Activated CD8-positive, alpha-beta memory T cell treated with anti-CD3 and anti-CD28 coated beads, Interleukin-2, amount 50 U/mL, for 24 hours (primary cell): Measurements from ENCODE around the gene SUZ12.
A peak's percentile ranks its signal among the peaks of the same experiment; 100 is the strongest.
"Not testable (repeated sequence)": the region's sequence is repeated elsewhere in the genome, so short reads cannot be mapped to it uniquely, and the experiment has no call there.

Experiments used
- DNase-seq: peaks from one replicate; pipeline ENCODE4 v3.0.0-alpha.2; 2020; ENCODE audit errors: extremely low read depth

The SUZ12 gene

DNA sequence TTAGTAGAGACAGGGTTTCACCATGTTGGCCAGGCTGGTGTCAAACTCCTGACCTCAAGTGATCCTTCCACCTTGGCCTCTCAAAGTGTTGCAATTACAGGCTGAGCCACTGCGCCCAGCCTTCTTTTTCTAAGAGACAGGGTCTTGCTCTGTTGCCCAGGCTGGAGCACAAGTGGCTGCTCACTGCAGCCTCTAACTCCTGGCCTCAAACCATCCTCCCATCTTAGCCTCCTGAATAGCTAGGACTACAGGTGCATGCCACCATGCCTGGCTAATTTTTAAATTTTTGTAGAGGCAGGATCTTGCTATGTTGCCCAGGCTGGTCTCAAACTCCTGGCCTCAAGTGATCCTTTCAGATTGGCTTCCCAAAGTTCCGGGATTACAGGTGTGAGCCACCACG is 15.1 kb downstream of the SUZ12 start:
- not testable (repeated sequence) for DNase-seq

DNA sequence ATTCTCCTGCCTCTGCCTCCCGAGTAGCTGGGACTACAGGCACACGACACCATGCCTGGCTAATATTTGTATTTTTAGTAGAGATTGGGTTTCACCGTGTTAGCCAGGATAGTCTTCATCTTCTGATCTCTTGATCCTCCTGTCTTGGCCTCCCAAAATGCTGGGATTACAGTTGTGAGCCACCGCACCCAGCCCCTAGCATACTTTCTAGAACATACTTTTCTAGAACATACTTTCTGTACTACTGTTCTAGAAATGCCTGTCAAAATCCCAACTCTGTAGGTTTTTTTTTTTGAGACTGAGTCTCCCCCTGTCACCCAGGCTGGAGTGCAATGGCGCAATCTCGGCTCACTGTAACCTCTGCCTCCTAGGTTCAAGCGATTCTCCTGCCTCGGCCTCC is 27.3 kb downstream of the SUZ12 start:
- not testable (repeated sequence) for DNase-seq

DNA sequence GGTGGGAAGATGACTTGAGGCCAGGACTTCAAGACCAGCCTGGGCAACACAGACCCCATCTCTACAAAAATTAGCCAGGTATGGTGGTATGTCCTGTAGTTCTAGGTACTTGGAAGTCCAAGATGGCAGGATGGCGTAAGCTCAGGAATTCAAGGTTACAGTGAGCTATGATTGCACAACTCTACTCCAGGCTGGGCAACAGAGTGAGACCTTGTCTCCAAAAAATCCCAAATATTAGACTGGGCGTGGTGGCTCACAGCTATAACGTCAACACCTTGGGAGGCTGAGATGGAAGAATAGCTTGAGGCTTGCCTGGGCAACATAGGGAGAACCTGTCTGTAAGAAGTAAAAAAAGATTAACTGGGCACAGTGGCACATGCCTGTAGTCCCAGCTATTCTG is 30.8 kb downstream of the SUZ12 start:
- no peak for DNase-seq

DNA sequence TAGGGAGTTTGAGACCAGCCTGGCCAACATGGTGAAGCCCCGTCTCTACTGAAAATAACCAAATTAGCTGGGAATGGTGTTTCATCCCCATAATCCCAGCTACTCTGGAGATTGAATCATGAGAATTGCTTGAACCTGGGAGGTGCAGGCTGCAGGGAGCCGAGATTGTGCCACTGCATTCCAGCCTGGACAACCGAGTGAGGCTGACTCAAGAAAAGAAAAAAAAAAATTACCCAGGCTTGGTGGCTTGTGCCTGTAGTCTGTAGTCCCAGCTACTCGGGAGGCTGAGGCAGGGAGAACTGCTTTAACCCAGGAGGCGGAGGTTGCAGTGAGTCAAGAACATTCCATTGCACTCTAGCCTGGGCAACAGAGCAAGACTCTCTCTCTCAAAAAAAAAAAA is 33.6 kb downstream of the SUZ12 start:
- not testable (repeated sequence) for DNase-seq

DNA sequence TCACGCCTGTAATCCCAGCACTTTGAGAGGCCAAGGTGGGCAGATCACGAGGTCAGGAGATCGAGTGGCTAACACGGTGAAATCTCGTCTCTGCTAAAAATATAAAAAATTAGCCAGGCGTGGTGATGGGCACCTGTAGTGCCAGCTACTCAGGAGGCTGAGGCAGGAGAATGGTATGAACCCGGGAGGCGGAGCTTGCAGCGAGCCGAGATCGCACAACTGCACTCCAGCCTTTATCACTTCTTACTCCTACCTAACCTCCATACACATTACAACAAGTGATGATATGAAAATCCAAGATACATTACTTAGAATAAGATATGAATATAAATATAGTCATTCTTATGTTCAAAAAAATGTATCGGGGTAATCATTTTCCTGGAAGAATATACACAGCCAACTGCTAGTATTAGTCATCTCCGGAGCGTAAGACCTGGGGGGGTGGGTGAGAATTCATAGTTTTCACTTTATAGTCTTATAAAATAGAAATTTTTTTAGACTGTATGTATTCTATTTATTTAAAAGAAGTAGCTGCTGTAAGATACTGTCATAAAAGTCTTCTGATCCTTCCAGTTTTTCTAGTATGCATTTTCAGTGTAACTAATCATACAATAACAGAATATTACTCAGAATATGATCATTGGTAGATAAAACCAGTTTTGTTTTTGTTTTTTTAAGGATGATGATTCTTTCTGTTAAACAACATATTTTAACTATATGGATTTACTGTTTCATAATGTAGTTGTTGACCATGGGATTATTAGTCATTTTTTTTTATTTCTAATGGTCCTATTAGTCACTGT is 37.7 kb downstream of the SUZ12 start:
- DNase-seq, result not testable (repeated sequence)

DNA sequence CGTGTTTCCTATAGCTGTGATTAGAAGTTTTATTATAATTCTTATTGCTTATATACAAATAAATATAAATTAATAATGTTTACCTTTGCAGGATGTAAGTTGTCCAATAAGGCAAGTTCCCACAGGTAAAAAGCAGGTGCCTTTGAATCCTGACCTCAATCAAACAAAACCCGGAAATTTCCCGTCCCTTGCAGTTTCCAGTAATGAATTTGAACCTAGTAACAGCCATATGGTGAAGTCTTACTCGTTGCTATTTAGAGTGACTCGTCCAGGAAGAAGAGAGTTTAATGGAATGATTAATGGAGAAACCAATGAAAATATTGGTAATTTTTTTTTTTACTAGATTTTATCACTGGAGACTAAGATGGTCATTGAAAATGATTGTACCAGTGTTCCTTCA is 38.6 kb downstream of the SUZ12 start:
- not testable (repeated sequence) for DNase-seq

DNA sequence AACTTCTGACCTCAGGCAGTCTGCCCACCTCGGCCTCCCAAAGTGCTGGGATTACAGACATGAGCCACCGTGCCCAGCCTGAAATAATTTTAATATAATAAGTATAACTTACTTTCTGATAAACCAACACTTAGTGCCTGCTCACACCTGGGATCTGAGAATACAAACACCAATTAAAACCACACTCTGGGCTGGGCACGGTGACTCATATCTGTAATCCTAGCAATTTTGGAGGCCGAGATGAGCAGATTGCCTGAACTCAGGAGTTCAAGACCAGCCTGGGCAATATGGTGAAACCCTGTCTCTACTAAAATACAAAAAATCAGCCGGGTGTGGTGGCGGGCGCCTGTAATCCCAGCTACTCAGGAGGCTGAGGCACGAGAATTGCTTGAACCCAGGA is 55.0 kb downstream of the SUZ12 start:
- DNase-seq, result not testable (repeated sequence)

DNA sequence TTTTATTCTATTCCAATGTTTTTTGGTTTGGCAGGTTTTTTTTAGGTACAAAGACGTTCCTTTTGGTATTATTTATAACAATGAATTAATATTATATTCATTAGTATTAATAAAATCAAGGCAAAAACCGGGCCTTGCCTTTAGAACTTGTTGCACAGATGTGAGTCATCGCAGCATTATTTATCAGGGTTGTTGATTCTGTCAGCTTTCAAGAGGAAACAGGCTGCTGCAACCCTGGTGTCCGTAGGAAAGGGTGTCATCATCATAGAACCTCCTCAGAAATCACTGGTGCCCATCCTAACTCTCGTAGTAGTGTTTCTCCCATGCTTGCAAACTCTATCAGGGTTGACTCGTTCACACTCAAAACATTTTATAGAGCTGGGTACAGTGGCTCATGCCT is 60.2 kb downstream of the SUZ12 start:
- DNase-seq, result no peak

DNA sequence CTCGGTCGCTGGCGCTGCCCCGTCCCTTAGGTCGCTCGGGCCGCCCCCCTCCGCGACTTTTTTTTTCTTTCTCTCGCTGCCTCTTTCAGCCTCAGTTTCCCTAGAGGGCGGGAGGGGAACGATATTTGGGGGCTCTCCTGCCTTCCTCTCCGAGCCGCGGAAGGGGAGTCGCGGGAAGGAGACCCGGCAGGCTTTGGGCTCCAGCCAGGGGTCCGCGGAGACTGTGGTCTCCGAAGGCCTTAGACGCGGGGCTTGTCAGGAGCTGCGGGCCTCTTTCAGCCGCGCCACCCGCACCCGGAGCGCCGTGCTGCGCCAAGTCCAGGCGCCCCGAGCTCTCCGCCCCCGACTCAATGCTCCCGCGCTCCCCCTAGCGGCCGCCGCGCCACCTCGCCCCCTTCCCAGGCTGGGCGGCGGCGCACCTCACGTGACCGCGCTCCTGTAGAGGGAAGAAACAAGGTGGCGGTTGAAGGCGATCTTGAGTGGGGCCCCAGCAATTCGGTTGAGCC is 70.2 kb downstream of the SUZ12 start, which contains the start of gene LRRC37B:
LRRC37B (plus strand) TSS at position 427 of the 506 bp plus-strand sequence. CDS start 14,010 bp downstream, outside the sequence.
- peak; percentile 59 for DNase-seq

DNA sequence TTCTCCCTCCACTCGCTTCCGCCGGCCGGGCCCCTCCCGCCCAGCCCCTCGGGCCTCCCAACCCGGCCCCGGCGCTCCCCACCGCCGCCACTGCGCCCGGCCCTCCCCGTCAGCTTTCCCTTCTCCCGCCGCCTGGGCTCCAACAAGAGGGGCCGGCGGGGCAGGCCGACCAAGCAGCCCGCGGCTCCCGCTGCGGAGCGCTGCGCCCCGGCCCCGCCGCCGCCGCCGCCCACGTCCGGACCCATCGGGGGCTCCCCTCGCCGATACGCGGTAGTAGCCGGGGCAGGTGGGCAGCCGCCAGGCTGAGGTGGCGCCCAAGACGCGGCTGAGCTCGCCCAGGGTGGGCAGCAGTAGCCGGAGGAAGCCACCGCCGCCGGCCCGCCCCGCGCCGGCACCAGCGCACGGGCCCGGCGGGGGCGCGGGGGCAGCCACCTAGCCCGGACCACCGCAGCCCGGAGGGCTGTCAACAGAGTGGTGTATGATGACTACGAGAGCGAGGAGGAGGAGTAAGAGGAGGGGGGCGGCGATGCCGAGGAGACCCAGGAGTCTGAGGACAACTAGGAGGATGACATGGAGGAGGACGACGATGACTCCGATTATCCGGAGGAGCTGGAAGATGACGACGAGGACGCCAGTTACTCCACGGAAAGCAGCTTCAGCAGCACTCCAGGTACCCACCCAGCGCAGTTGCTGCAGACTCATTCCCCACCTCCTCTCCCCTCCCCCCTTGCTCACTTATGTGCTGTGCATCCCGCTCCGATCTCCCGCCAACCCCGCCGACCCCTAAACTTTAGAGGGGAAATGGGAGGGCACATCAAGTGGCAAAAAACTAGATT is 70.9 kb downstream of the SUZ12 start:
- no peak for DNase-seq

DNA sequence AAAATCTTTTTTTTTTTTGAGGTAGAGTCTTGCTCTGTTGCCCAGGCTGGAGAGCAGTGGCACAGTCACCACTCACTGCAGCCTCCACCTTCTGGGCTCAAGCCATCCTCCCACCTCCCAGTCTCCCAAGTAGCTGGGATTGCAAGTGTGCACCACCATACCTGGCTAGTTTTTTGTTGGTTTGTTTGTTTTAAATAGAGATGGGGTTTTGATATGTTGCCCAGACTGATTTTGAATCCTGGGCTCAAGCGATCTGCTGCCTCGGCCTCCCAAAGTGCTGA is 72.4 kb downstream of the SUZ12 start:
- no peak for DNase-seq

DNA sequence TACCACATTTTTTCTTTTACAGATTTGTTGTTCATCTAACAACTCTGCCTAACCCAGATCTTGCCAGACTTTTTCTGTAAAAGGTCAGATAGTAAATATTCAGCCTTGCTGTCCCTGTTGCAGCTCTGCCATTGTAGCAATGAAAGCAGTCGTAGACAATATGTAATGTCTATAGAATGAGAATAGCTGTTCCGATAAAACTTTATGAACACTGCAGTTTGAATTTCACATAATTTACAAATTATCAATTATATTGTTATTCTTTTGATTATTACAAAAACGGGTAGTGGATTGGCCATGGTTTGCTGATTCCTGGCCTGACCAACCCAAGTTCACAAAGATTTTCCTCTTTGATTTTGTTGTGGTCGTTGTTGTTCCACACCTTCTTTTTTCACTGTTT is 73.3 kb downstream of the SUZ12 start:
- DNase-seq, result no peak

DNA sequence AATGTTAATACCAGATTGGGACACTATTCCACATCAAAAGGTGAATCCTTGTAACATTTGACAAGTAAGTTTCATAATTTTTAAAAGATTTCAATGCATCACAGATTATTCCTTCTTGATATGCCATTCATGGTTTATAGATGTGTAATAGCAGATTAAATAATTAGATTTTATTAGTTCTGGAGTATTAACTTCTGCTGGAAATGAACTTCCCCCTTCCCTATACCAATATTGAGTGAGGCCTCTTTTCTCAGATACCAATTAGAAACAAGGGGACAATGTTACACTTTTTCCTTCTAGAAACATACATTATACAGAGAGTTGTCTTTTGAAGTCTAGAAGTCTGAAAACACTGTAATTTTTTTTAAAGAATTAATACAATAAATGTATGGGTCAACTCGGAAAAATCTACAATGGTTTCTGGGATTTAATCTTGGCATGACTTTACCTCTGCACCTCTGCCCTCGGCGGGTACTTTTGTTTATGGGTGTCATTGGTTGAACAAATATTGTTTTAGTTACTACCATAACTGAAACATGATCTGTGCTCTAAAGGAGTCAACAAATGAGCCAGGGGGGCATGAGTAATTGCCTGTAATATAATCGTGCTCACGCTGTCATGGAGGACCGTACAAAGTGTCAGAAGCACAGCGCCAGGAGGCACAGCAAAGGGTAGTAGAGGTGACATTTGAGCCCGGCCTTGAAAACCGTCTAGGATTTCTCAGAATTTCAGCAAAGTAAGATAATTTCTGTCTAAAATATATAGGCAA is 78.6 kb downstream of the SUZ12 start:
- DNase-seq, result no peak

DNA sequence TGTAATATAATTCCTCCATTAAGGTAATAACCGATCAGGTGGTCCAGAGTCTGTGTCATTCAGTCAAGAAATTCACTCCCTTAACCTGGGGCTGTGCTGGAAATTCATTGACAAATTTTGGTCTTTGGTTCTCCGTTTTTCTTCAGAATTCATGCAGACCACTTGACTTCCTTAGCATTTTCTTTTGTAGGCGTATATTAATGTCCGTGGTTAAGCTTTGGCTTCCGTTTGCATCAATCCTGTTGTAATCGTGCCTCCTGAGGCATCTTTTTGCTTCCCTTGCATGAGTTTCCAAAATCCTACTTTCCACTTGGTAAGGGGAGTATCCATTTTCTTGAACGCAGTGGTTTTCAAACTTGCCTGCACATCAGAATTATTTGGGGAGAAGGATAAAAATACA is 79.4 kb downstream of the SUZ12 start:
- no peak for DNase-seq

DNA sequence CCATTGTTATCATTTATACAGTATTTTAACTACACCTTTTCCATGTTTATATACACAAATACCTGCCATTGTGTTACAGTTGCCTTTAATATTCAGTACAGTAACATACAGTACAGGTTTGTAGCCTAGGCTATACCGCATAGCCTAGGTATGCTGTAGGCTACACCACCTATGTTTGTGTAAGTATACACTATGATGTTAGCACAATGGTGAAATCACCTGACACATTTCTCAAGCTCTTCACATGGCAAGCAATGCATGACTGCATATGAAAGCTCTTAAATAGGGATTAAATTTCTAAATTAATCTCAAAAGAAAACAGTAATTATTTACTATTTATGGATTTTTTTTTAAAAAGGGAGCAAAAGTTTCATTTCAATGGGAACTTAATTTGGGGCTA is 82.4 kb downstream of the SUZ12 start:
- DNase-seq, result no peak

DNA sequence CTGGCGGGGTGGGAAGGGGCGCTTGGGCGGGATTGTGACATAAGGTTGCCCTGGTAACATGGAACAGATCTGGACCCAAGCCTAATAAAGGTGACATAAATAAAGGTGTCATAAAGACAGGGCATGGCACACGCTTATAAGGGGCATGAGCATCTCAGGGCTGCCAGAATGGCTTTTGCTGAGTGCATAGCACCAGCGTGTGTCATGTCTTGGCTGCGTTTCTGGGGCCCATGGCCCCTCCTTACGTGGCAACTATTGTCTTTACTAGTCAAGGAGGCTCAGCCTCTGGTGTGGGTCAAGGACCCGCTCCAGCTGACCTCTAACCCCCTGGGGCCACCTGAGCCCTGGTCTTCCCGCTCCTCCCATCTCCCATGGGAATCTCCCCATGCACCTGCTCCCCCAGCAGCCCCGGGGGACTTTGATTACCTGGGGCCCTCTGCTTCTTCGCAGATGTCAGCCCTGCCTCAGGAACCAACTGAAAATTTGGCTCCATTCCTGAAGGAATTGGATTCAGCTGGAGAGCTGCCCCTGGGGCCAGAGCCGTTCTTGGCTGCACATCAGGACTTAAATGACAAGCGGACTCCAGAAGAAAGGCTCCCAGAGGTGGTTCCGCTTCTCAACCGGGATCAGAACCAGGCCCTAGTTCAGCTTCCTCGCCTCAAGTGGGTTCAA is 84.3 kb downstream of the SUZ12 start:
- no peak for DNase-seq

DNA sequence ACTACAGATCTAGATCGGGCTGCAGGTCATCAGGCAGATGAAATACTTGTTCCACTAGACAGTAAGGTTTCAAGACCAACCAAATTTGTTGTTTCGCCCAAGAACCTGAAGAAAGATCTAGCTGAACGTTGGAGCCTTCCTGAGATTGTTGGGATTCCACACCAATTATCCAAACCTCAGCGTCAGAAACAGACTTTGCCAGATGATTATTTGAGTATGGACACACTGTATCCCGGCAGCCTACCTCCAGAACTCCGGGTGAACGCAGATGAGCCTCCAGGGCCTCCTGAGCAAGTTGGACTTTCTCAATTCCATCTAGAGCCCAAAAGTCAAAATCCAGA is 84.8 kb downstream of the SUZ12 start:
- no peak for DNase-seq

DNA sequence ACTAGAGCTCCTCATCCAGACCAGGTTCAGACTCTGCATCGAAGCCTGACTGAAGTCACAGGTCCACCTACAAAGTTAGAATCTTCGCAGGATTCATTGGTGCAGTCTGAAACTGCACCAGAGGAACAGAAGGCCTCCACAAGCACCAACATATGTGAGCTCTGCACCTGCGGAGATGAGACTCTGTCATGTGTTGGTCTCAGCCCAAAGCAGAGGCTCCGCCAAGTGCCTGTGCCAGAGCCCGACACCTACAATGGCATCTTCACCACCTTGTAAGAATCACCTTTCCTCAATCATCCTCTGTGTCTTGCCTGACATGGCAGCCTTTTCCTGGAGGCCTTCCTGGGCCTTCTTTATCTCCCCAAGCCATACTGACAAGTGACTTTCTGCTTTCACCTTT is 85.7 kb downstream of the SUZ12 start:
- not testable (repeated sequence) for DNase-seq

DNA sequence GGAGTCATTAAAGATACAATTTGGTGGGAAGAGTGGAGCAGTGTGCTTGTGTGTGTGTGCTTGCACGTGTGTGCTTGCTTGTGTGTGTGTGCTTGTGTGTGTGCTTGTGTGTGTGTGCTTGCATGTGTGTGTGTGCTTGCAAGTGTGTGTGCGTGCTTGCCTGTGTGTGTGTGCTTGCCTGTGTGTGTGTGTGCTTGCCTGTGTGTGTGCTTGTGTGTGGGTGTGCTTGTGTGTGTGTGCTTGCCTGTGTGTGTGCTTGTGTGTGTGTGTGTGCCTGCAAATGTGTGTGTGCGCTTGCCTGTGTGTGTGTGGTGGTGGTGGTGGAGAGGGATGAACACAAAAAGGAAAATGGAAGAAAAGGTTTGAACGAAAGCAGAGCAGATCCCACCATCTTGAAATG is 90.5 kb downstream of the SUZ12 start:
- DNase-seq, result not testable (repeated sequence)

DNA sequence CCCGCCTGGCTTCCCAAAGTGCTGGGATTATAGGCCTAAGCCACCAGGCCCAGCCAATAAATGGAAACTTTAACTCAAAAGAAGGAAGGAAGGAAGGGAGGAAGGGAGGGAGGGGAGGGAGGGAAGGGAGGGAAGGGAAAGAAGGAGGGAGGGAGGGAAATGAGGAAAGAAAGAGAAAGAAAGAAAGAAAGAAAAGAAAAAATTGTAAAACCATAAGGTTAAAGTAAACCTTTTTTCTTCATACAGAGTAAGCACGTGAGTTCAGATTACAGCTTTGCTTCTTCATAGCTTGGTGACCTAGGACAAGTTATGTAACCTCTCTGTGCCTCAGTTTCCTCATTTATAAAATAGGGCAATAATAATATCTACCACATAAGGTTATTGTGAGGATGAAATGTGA is 96.4 kb downstream of the SUZ12 start:
- DNase-seq, result no peak

DNA sequence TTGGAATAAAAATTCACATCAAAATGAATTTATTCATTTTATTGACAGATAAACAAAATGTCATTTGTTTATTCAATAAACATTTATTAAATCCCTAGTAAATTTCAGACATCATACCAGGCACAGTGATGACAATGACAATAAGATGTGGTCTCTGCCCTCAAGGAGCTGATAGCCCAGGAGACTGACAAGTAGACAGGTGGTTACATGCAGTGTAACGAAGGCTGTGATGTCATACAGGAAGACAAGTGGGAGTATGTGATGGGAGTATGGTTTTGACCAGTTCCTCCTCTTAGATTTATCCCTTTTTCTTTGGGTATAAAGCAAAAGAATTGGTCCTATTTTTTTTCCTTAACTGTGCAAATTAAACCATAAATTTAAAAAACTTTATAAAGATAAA is 97.0 kb downstream of the SUZ12 start:
- not testable (repeated sequence) for DNase-seq

DNA sequence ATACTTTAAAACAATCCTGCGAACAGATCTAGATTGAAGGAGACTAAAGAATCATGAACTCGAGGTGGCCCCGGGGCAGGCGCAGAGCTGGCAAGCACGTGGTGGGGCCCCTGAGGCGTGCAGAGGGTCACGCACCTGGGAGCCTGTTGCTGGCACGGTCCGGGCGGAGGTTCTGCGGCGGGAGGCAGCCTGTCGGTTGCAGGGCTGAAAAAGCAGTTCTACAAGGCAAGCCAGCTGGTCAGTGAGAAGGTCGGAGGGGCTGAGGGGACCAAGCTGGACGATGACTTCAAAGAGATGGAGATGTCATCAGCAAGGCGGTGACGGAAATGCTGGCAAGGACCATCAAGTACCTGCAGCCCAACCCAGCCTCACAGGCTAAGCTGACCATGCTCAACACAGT is 103.4 kb downstream of the SUZ12 start:
- DNase-seq, result not testable (repeated sequence)
